Smooth muscle cell (in vitro differentiated cells): Measurements from ENCODE around the gene MSH5. TPM values are rescaled to one million over a fixed set of nuclear protein-coding genes. Genes with fewer than 3 reads are reported as not detected.

ENCODE experiments used
- DNase-seq: peaks from one replicate; lab custom pipeline; 2025; ENCODE audit not compliant: unreplicated experiment; lab: John Stamatoyannopoulos, UW
- H2AFZ ChIP-seq: fragments of 200-600 bp; sonication (generic); 2 replicates; pipeline ENCODE4 v1.6.0; 2016; ENCODE audit warnings: antibody characterized with exemption, low read depth, mild to moderate bottlenecking
- H3F3A ChIP-seq: fragments of 200-600 bp; sonication (generic); 2 replicates; pipeline ENCODE4 v1.6.0; 2017; ENCODE audit warnings: antibody characterized with exemption, low read depth
- H3K27ac ChIP-seq: fragments of 200-600 bp; sonication (generic); 2 replicates; pipeline ENCODE4 v1.5.1; 2016; ENCODE audit warnings: low read depth, mild to moderate bottlenecking
- H3K27me3 ChIP-seq: fragments of 200-600 bp; sonication (generic); 2 replicates; pipeline ENCODE4 v1.6.1; 2016; ENCODE audit warnings: low read depth, mild to moderate bottlenecking
- H3K36me3 ChIP-seq: fragments of 200-600 bp; sonication (generic); 2 replicates; pipeline ENCODE4 v1.5.1; 2016; ENCODE audit warnings: low read depth
- H3K4me1 ChIP-seq: fragments of 200-600 bp; sonication (generic); 2 replicates; pipeline ENCODE4 v1.5.1; 2016; ENCODE audit warnings: low read depth
- H3K4me2 ChIP-seq: fragments of 200-600 bp; sonication (generic); 2 replicates; pipeline ENCODE4 v1.6.0; 2016; ENCODE audit warnings: mild to moderate bottlenecking
- H3K4me3 ChIP-seq: fragments of 200-600 bp; sonication (generic); 2 replicates; pipeline ENCODE4 v1.5.1; 2016; ENCODE audit warnings: mild to moderate bottlenecking
- H3K79me2 ChIP-seq: fragments of 200-600 bp; sonication (generic); 2 replicates; pipeline ENCODE4 v1.6.0; 2016; ENCODE audit warnings: low read depth, mild to moderate bottlenecking
- H3K9ac ChIP-seq: fragments of 200-600 bp; sonication (generic); 2 replicates; pipeline ENCODE4 v1.6.0; 2016; ENCODE audit warnings: low read depth
- H3K9me3 ChIP-seq: fragments of 200-600 bp; sonication (generic); replicated peaks from 2 replicates; pipeline ENCODE4 v1.5.1; 2016; ENCODE audit warnings: low read depth
- H4K20me1 ChIP-seq: fragments of 200-600 bp; sonication (generic); 2 replicates; pipeline ENCODE4 v1.6.0; 2016; ENCODE audit warnings: low read depth
- CTCF ChIP-seq: fragments of 200-600 bp; sonication (generic); IDR thresholded peaks from 2 replicates; pipeline ENCODE4 v1.5.1; 2017; ENCODE audit warnings: borderline replicate concordance, mild to moderate bottlenecking, antibody characterized with exemption; ENCODE audit not compliant: insufficient read depth, poor library complexity, severe bottlenecking
- WGBS: methylation state at CpG from one replicate; pipeline ENCODE4 v1.1.7; 2016; ENCODE audit warnings: low lambda C conversion rate; 5-methylcytosine and 5-hydroxymethylcytosine counted together
- polyA plus RNA-seq: library from polyadenylated mRNA; unstranded; fragments of >200 nt; fragmentation: Nextera tagmentation; extraction: Ambion mirVana; gene quantifications from 2 replicates; pipeline ENCODE4 v1.2.1, GENCODE V29; 2016
- total RNA-seq: library from RNA; depleted of rRNA; stranded (reverse); fragments of >200 nt; gene quantifications from 2 replicates; pipeline ENCODE4 v1.2.3, GENCODE V29; 2014

Gene MSH5
- total and polyA plus RNA-seq, 2 experiments from 2014 or later, result 4.7 to 10.6 TPM

GRCh38 chr6:31710523-31711219 is 29.1 kb upstream of the MSH5 start:
- WGBS, result 86% methylated on average over 5 of the region's 5 CpGs
- no peaks in the 10 kb centered on the region for H3F3A ChIP-seq
- H3K27me3 ChIP-seq, result no peaks in the 10 kb centered on the region
- no peaks in the 10 kb centered on the region for H4K20me1 ChIP-seq
- H3K4me2 ChIP-seq, result no peak overlapping the region
- H2AFZ ChIP-seq, result no peak overlapping the region
- no peaks in the 10 kb centered on the region for H3K9me3 ChIP-seq
- TF ChIP-seq CTCF, result no peak
- H3K27ac ChIP-seq, result no peak overlapping the region
- H3K79me2 ChIP-seq, result no peaks in the 10 kb centered on the region
- H3K4me1 ChIP-seq, result peaks cover 21% of the 10 kb centered on the region
- no peak overlapping the region for H3K9ac ChIP-seq
- DNase-seq, result no peak
- no peaks in the 10 kb centered on the region for H3K36me3 ChIP-seq
- H3K4me3 ChIP-seq, result no peak overlapping the region

- no peaks in the 10 kb centered on the region for H3K9me3 ChIP-seq
- no peak for DNase-seq
- no peak overlapping the region for H3K27ac ChIP-seq
- H3K79me2 ChIP-seq, result no peaks in the 10 kb centered on the region
- H3K9ac ChIP-seq, result no peak overlapping the region
- no peak overlapping the region for H3K4me3 ChIP-seq
- H3K4me1 ChIP-seq, result peaks cover 21% of the 10 kb centered on the region
- no peaks in the 10 kb centered on the region for H4K20me1 ChIP-seq
- no peak overlapping the region for H3K4me2 ChIP-seq
- TF ChIP-seq CTCF, result no peak
- no peaks in the 10 kb centered on the region for H3F3A ChIP-seq
- H3K36me3 ChIP-seq, result no peaks in the 10 kb centered on the region
- WGBS, result 74% methylated on average over 8 of the region's 8 CpGs
- H3K27me3 ChIP-seq, result no peaks in the 10 kb centered on the region
- no peak overlapping the region for H2AFZ ChIP-seq
Observed at GRCh38 chr6:31711233-31711632, 28.6 kb upstream of the MSH5 start.

- DNase-seq, result no peak
- Histone ChIP-seq H2AFZ (no peak overlapping the region), H3K36me3 (no peaks in the 10 kb centered on the region), H3K27me3 (no peaks in the 10 kb centered on the region), H3K9me3 (no peaks in the 10 kb centered on the region), H3K4me3 (no peak overlapping the region), H4K20me1 (no peaks in the 10 kb centered on the region), H3K27ac (no peak overlapping the region), H3K79me2 (no peaks in the 10 kb centered on the region), H3K9ac (no peak overlapping the region), H3F3A (no peaks in the 10 kb centered on the region), H3K4me2 (no peak overlapping the region), H3K4me1 (peaks cover 21% of the 10 kb centered on the region)
- no peak for TF ChIP-seq CTCF
- 98% methylated on average over 8 of the region's 8 CpGs for WGBS
Observed at GRCh38 chr6:31712296-31712695, 27.5 kb upstream of the MSH5 start.

- H3K4me3 ChIP-seq, result no peak overlapping the region
- no peaks in the 10 kb centered on the region for H3K27me3 ChIP-seq
- H3K79me2 ChIP-seq, result no peaks in the 10 kb centered on the region
- peaks cover 21% of the 10 kb centered on the region for H3K4me1 ChIP-seq
- no peaks in the 10 kb centered on the region for H4K20me1 ChIP-seq
- 81% methylated on average over 4 of the region's 4 CpGs for WGBS
- TF ChIP-seq CTCF, result no peak
- H3K4me2 ChIP-seq, result peak overlapping the region; percentile 34
- H3K36me3 ChIP-seq, result no peaks in the 10 kb centered on the region
- H3F3A ChIP-seq, result no peaks in the 10 kb centered on the region
- no peak overlapping the region for H3K27ac ChIP-seq
- H2AFZ ChIP-seq, result peak overlapping the region; percentile 91
- H3K9me3 ChIP-seq, result no peaks in the 10 kb centered on the region
- DNase-seq, result no peak
- H3K9ac ChIP-seq, result no peak overlapping the region
Observed at GRCh38 chr6:31713465-31713864, 26.3 kb upstream of the MSH5 start.
